H1 (cell line): ENCODE measurements around the gene DYRK1B. TPM values are rescaled to one million over a fixed set of nuclear protein-coding genes. Genes with fewer than 3 reads are reported as not detected.

Source experiments
- CEBPB ChIP-seq: IDR thresholded peaks from 2 replicates; pipeline ENCODE4 v1.6.1; 2012; ENCODE audit warnings: low read depth, low read length
- CHD7 ChIP-seq: fragments of 300-600 bp; sonication (generic); IDR thresholded peaks from 2 replicates; pipeline ENCODE4 v1.7.1; 2012; ENCODE audit warnings: low read length, moderate library complexity, mild to moderate bottlenecking, inconsistent platforms; ENCODE audit not compliant: insufficient replicate concordance
- KDM5A ChIP-seq: fragments of 200-600 bp; IDR thresholded peaks from 2 replicates; pipeline ENCODE4 v1.7.1; 2012; ENCODE audit warnings: mild to moderate bottlenecking, low read length, inconsistent platforms, mixed read lengths
- MAFK ChIP-seq: IDR thresholded peaks from 2 replicates; pipeline ENCODE4 v1.6.1; 2012; ENCODE audit warnings: low read depth, mild to moderate bottlenecking, improper control_type of control experiment, low read length
- SIN3A ChIP-seq, 2 experiments: IDR thresholded peaks in 1 of 2; conservative IDR thresholded peaks in 1 of 2; 2 replicates each; pipeline ENCODE4 v1.6.1; 2011 to 2012; ENCODE audit warnings: low read length in 2 of 2, improper control_type of control experiment in 1 of 2, low read depth in 1 of 2, mild to moderate bottlenecking in 1 of 2
- SP2 ChIP-seq: IDR thresholded peaks from 2 replicates; pipeline ENCODE4 v1.6.1; 2012; ENCODE audit warnings: mild to moderate bottlenecking, low read length, inconsistent platforms
- SUZ12 ChIP-seq: fragments of 200-600 bp; sonication (generic); IDR thresholded peaks from 2 replicates; pipeline ENCODE4 v1.6.1; 2012; ENCODE audit warnings: mild to moderate bottlenecking, inconsistent platforms, low read length, moderate library complexity, mixed read lengths
- TEAD4 ChIP-seq: IDR thresholded peaks from 2 replicates; pipeline ENCODE4 v1.6.1; 2012; ENCODE audit warnings: low read depth, low read length, inconsistent platforms, mixed read lengths
- polyA plus RNA-seq, 7 experiments: library from polyadenylated mRNA; depleted of rRNA in 3 of 7; stranded (reverse) in 5 of 7; unstranded in 2 of 7; fragments of >200 nt in 5 of 7; fragments of 200-250 nt in 2 of 7; gene quantifications; 1 replicate in 5 of 7; 2 replicates in 1 of 7; 4 replicates in 1 of 7; pipeline versions ENCODE4 v1.2.1 to v1.2.3, GENCODE V29; 2011 to 2013; ENCODE audit warnings: missing spikeins in 2 of 7, mixed read lengths in 2 of 7
- total RNA-seq: library from RNA; stranded (reverse); fragmentation: NEBNext Ultra II Directional; extraction: Animal tissue kit (Norgen Biotek cat#: 25700); gene quantifications from 2 replicates; pipeline ENCODE4 v1.2.1, GENCODE V29; 2021

The DYRK1B gene
- total and polyA plus RNA-seq, 2 of the 8 experiments (the other 6 are each of a cell fraction or from before 2014, with no cell fraction given) = 6.9 to 14.8 TPM

DNA sequence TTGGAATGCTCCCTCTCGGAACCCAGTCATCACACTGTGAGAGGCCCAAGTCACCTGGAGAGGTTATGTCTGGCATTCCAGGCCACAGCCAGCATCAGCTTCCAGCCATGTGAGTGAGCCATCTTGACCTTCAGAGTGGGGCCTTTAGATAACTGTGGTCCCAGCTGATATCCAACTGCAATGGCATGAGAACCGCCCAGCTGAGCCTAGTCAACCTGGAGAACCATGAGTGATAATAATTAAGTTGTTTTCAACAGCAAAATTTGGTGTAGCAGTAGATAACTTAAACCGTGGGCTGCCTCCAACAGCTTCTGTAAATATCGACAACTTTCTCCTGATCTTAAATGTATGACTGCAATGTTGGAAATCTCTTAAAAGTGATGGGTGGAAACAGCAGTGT, 24.6 kb downstream of the DYRK1B start (continued):
- TF ChIP-seq CHD7 (no peak), SIN3A (conservative IDR thresholded peaks at IDR 0.05 in 1 of 2, IDR thresholded peaks at IDR 0.05 in 1 of 2; ENCODE audit: low read depth in 1 of 2, low read length in 2 of 2) (no peak), MAFK (no peak), SUZ12 (no peak), CEBPB (no peak), SP2 (no peak), TEAD4 (no peak), KDM5A (no peak)
- TF ChIP-seq, all 59 proteins: peak for 0
